ENCODE results near the gene LRP1B.

The LRP1B gene

GRCh38 chr2:140892911-140893637, 1237.7 kb downstream of the LRP1B start:
- Histone ChIP-seq H3K9ac (ENCODE audit: low read depth, low read length) (no peak overlapping the region), H3K36me3 (ENCODE audit: insufficient read depth, low read depth, low read length) (no peaks in the 10 kb centered on the region), H3K4me1 (ENCODE audit: insufficient read depth, low read length) (peaks cover 10% of the 10 kb centered on the region), H3K4me3 (ENCODE audit: low read length) (no peak overlapping the region), H3K9me3 (ENCODE audit: insufficient read depth, low read depth, low read length) (no peaks in the 10 kb centered on the region), H3K27ac (ENCODE audit: low read length) (no peak overlapping the region), H3K27me3 (ENCODE audit: insufficient read depth, low read length) (no peaks in the 10 kb centered on the region)

GRCh38 chr2:140892436-140892835, 1238.4 kb downstream of the LRP1B start:
- Histone ChIP-seq H3K9me3 (ENCODE audit: insufficient read depth, low read depth, low read length) (no peaks in the 10 kb centered on the region), H3K36me3 (ENCODE audit: insufficient read depth, low read depth, low read length) (no peaks in the 10 kb centered on the region), H3K4me1 (ENCODE audit: insufficient read depth, low read length) (peaks cover 10% of the 10 kb centered on the region), H3K9ac (ENCODE audit: low read depth, low read length) (no peak overlapping the region), H3K27me3 (ENCODE audit: insufficient read depth, low read length) (no peaks in the 10 kb centered on the region), H3K4me3 (ENCODE audit: low read length) (no peak overlapping the region), H3K27ac (ENCODE audit: low read length) (no peak overlapping the region)

GRCh38 chr2:140891614-140892212, 1239.1 kb downstream of the LRP1B start:
- Histone ChIP-seq H3K9ac (ENCODE audit: low read depth, low read length) (no peak overlapping the region), H3K27ac (ENCODE audit: low read length) (no peak overlapping the region), H3K4me3 (ENCODE audit: low read length) (no peak overlapping the region), H3K9me3 (ENCODE audit: insufficient read depth, low read depth, low read length) (no peaks in the 10 kb centered on the region), H3K27me3 (ENCODE audit: insufficient read depth, low read length) (no peaks in the 10 kb centered on the region), H3K4me1 (ENCODE audit: insufficient read depth, low read length) (peaks cover 10% of the 10 kb centered on the region), H3K36me3 (ENCODE audit: insufficient read depth, low read depth, low read length) (no peaks in the 10 kb centered on the region)

- Histone ChIP-seq H3K4me1 (ENCODE audit: insufficient read depth, low read length) (peaks cover 7% of the 10 kb centered on the region; the same call in 1 of the 2 replicates), H3K9me3 (ENCODE audit: insufficient read depth, low read depth, low read length) (peaks cover under 1% of the 10 kb centered on the region), H3K27ac (ENCODE audit: low read length) (no peak overlapping the region), H3K9ac (ENCODE audit: low read depth, low read length) (no peak overlapping the region), H3K4me3 (ENCODE audit: low read length) (no peak overlapping the region), H3K27me3 (ENCODE audit: insufficient read depth, low read length) (no peaks in the 10 kb centered on the region), H3K36me3 (ENCODE audit: insufficient read depth, low read depth, low read length) (no peaks in the 10 kb centered on the region)
These were observed 1247.9 kb downstream of the LRP1B start for GRCh38 chr2:140882671-140883620.

- Histone ChIP-seq H3K36me3 (ENCODE audit: insufficient read depth, low read depth, low read length) (no peaks in the 10 kb centered on the region), H3K9me3 (ENCODE audit: insufficient read depth, low read depth, low read length) (peaks cover 19% of the 10 kb centered on the region), H3K27me3 (ENCODE audit: insufficient read depth, low read length) (no peaks in the 10 kb centered on the region), H3K9ac (ENCODE audit: low read depth, low read length) (no peak overlapping the region), H3K27ac (ENCODE audit: low read length) (no peak overlapping the region), H3K4me3 (ENCODE audit: low read length) (no peak overlapping the region), H3K4me1 (ENCODE audit: insufficient read depth, low read length) (peaks cover 7% of the 10 kb centered on the region; the same call in 1 of the 2 replicates)
These were observed 1250.2 kb downstream of the LRP1B start for GRCh38 chr2:140880573-140880972.

- Histone ChIP-seq H3K27ac (ENCODE audit: low read length) (no peak overlapping the region), H3K27me3 (ENCODE audit: insufficient read depth, low read length) (no peaks in the 10 kb centered on the region), H3K36me3 (ENCODE audit: insufficient read depth, low read depth, low read length) (no peaks in the 10 kb centered on the region), H3K9me3 (ENCODE audit: insufficient read depth, low read depth, low read length) (peaks cover 55% of the 10 kb centered on the region), H3K4me1 (ENCODE audit: insufficient read depth, low read length) (peaks cover 4% of the 10 kb centered on the region; the same call in 1 of the 2 replicates), H3K4me3 (ENCODE audit: low read length) (no peak overlapping the region), H3K9ac (ENCODE audit: low read depth, low read length) (no peak overlapping the region)
These were observed 1254.8 kb downstream of the LRP1B start for GRCh38 chr2:140876015-140876414.

GRCh38 chr2:140873915-140874531, 1256.8 kb downstream of the LRP1B start:
- Histone ChIP-seq H3K27me3 (ENCODE audit: insufficient read depth, low read length) (no peaks in the 10 kb centered on the region), H3K9ac (ENCODE audit: low read depth, low read length) (no peak overlapping the region), H3K4me1 (ENCODE audit: insufficient read depth, low read length) (no peaks in the 10 kb centered on the region), H3K36me3 (ENCODE audit: insufficient read depth, low read depth, low read length) (no peaks in the 10 kb centered on the region), H3K9me3 (ENCODE audit: insufficient read depth, low read depth, low read length) (peaks cover 55% of the 10 kb centered on the region), H3K27ac (ENCODE audit: low read length) (no peak overlapping the region), H3K4me3 (ENCODE audit: low read length) (no peak overlapping the region)

GRCh38 chr2:140869925-140870324, 1260.9 kb downstream of the LRP1B start:
- H3K27ac ChIP-seq (ENCODE audit: low read length), result no peak overlapping the region
- H3K9me3 ChIP-seq (ENCODE audit: insufficient read depth, low read depth, low read length), result peaks cover 29% of the 10 kb centered on the region
- H3K4me3 ChIP-seq (ENCODE audit: low read length), result no peak overlapping the region
- H3K4me1 ChIP-seq (ENCODE audit: insufficient read depth, low read length), result no peaks in the 10 kb centered on the region
- H3K9ac ChIP-seq (ENCODE audit: low read depth, low read length), result no peak overlapping the region
- no peaks in the 10 kb centered on the region for H3K27me3 ChIP-seq (ENCODE audit: insufficient read depth, low read length)
- no peaks in the 10 kb centered on the region for H3K36me3 ChIP-seq (ENCODE audit: insufficient read depth, low read depth, low read length)

- Histone ChIP-seq H3K9ac (ENCODE audit: low read depth, low read length) (no peak overlapping the region), H3K9me3 (ENCODE audit: insufficient read depth, low read depth, low read length) (peaks cover 21% of the 10 kb centered on the region)
These were observed 1261.7 kb downstream of the LRP1B start for GRCh38 chr2:140869107-140869506.

GRCh38 chr2:140865837-140866236, 1265.0 kb downstream of the LRP1B start:
- no peak overlapping the region for H3K4me3 ChIP-seq (ENCODE audit: low read length)
- H3K4me1 ChIP-seq (ENCODE audit: insufficient read depth, low read length), result no peaks in the 10 kb centered on the region
- H3K9me3 ChIP-seq (ENCODE audit: insufficient read depth, low read depth, low read length), result no peaks in the 10 kb centered on the region
- H3K27ac ChIP-seq (ENCODE audit: low read length), result no peak overlapping the region
- H3K9ac ChIP-seq (ENCODE audit: low read depth, low read length), result no peak overlapping the region
- H3K27me3 ChIP-seq (ENCODE audit: insufficient read depth, low read length), result no peaks in the 10 kb centered on the region
- no peaks in the 10 kb centered on the region for H3K36me3 ChIP-seq (ENCODE audit: insufficient read depth, low read depth, low read length)

More at GRCh38 chr2:140869107-140869506, 1261.7 kb downstream of the LRP1B start:
- Histone ChIP-seq H3K27me3 (ENCODE audit: insufficient read depth, low read length) (no peaks in the 10 kb centered on the region), H3K4me3 (ENCODE audit: low read length) (no peak overlapping the region), H3K27ac (ENCODE audit: low read length) (no peak overlapping the region), H3K36me3 (ENCODE audit: insufficient read depth, low read depth, low read length) (no peaks in the 10 kb centered on the region), H3K4me1 (ENCODE audit: insufficient read depth, low read length) (no peaks in the 10 kb centered on the region)

GRCh38 chr2:140863713-140864112, 1267.1 kb downstream of the LRP1B start:
- H3K4me3 ChIP-seq (ENCODE audit: low read length), result no peak overlapping the region
- H3K27me3 ChIP-seq (ENCODE audit: insufficient read depth, low read length), result no peaks in the 10 kb centered on the region
- no peaks in the 10 kb centered on the region; the same call in 1 of the 2 replicates for H3K9me3 ChIP-seq (ENCODE audit: insufficient read depth, low read depth, low read length)
- no peak overlapping the region for H3K27ac ChIP-seq (ENCODE audit: low read length)
- no peak overlapping the region for H3K9ac ChIP-seq (ENCODE audit: low read depth, low read length)
- no peaks in the 10 kb centered on the region for H3K36me3 ChIP-seq (ENCODE audit: insufficient read depth, low read depth, low read length)
- H3K4me1 ChIP-seq (ENCODE audit: insufficient read depth, low read length), result no peaks in the 10 kb centered on the region; the same call in 1 of the 2 replicates
